Regular cardiac myocyte (primary cell): ENCODE measurements around the gene ZNF20. TPM values are rescaled to one million over a fixed set of nuclear protein-coding genes. Genes with fewer than 3 reads are reported as not detected.

Experiments used
- total RNA-seq: library from RNA; depleted of rRNA; stranded (reverse); fragments of >200 nt; gene quantifications from 2 replicates; pipeline ENCODE4 v1.2.3, GENCODE V29; 2014

Gene ZNF20
- total RNA-seq: 5.9 and 7.0 TPM in 2 replicates

GRCh38 chr19:12139885-12140544, at the start of gene ZNF20:
Gene ZNF20, minus strand, starts transcription at chr19:12140350. Its CDS starts 168 bp downstream, at chr19:12140182.

GRCh38 chr19:12162882-12163806, 23.0 kb upstream of the ZNF20 start, which contains the start of gene ZNF136:
Gene ZNF136, plus strand, starts transcription at chr19:12163096. Its CDS starts 108 bp downstream, at chr19:12163204.

GRCh38 chr19:12156223-12157058, 16.3 kb upstream of the ZNF20 start, which contains the start of gene ZNF625:
Gene ZNF625, minus strand, starts transcription at chr19:12156734. Its CDS starts 176 bp downstream, at chr19:12156558.

Other genes with a start within 250 kb of the ZNF20 start
- gene ZNF700, start 215.2 kb downstream of the ZNF20 start, total RNA-seq: 8.8 and 11.0 TPM in 2 replicates
- gene ZNF763, start 175.3 kb downstream of the ZNF20 start, total RNA-seq: 1.2 and 2.8 TPM in 2 replicates
- 5.6 and 9.9 TPM in 2 replicates for gene ZNF433, start 104.7 kb downstream of the ZNF20 start, total RNA-seq
- 0.58 TPM in 1 of 2 replicates, not detected in the other for gene ZNF878, start 87.4 kb downstream of the ZNF20 start, total RNA-seq
- 9.0 and 16.6 TPM in 2 replicates for gene ZNF844, start 75.6 kb downstream of the ZNF20 start, total RNA-seq
- 15.9 and 18.6 TPM in 2 replicates for gene ZNF625, start 16.4 kb upstream of the ZNF20 start, total RNA-seq
- 8.1 and 10.7 TPM in 2 replicates for gene ZNF136, start 22.7 kb upstream of the ZNF20 start, total RNA-seq
- gene ZNF44, start 154.5 kb upstream of the ZNF20 start, total RNA-seq: 7.3 and 15.2 TPM in 2 replicates
- 4.2 and 8.2 TPM in 2 replicates for gene ZNF563, start 193.3 kb upstream of the ZNF20 start, total RNA-seq
- 6.3 and 12.7 TPM in 2 replicates for gene ZNF442, start 225.3 kb upstream of the ZNF20 start, total RNA-seq